Astrocyte (in vitro differentiated cells and primary cell): Measurements from ENCODE around the gene DCC. TPM values are rescaled to one million over a fixed set of nuclear protein-coding genes. Genes with fewer than 3 reads are reported as not detected.

ENCODE experiments used
- DNase-seq: peaks from one replicate; pipeline ENCODE4 v3.0.0-alpha.2; 2010; ENCODE audit warnings: low read depth
- FAIRE-seq: peaks from 2 replicates; lab custom pipeline; 2011; peaks lifted over from hg19 to GRCh38; lab: Jason Lieb, UNC
- H2AFZ ChIP-seq: 2 replicates; pipeline ENCODE4 v1.6.0; 2012; ENCODE audit warnings: low read depth, low read length, inconsistent platforms
- H3K27ac ChIP-seq: 2 replicates; pipeline ENCODE4 v1.5.1; 2011; ENCODE audit warnings: low read depth, low read length, inconsistent platforms
- H3K27me3 ChIP-seq: 2 replicates; pipeline ENCODE4 v1.6.0; 2011; ENCODE audit warnings: low read length, inconsistent platforms; ENCODE audit not compliant: insufficient read depth
- H3K36me3 ChIP-seq: 2 replicates; pipeline ENCODE4 v1.5.1; 2011; ENCODE audit warnings: low read length, inconsistent platforms; ENCODE audit not compliant: insufficient read depth
- H3K4me1 ChIP-seq: 2 replicates; pipeline ENCODE4 v1.5.1; 2011; ENCODE audit warnings: low read length, inconsistent platforms; ENCODE audit not compliant: insufficient read depth
- H3K4me2 ChIP-seq: 2 replicates; pipeline ENCODE4 v1.6.0; 2012; ENCODE audit warnings: low read length, inconsistent platforms
- H3K4me3 ChIP-seq: 2 replicates; pipeline ENCODE4 v1.5.1; 2011; ENCODE audit warnings: low read depth, mild to moderate bottlenecking, low read length, inconsistent platforms; ENCODE audit not compliant: insufficient read depth
- H3K79me2 ChIP-seq: 2 replicates; pipeline ENCODE4 v1.6.0; 2012; ENCODE audit warnings: mild to moderate bottlenecking, low read length, inconsistent platforms; ENCODE audit not compliant: insufficient read depth
- H3K9ac ChIP-seq: 2 replicates; pipeline ENCODE4 v1.6.0; 2012; ENCODE audit warnings: mild to moderate bottlenecking, low read length, inconsistent platforms
- H3K9me3 ChIP-seq: 2 replicates; pipeline ENCODE4 v1.5.1; 2012; ENCODE audit warnings: low read depth, mild to moderate bottlenecking, low read length, inconsistent platforms; ENCODE audit not compliant: insufficient read depth
- H4K20me1 ChIP-seq: 2 replicates; pipeline ENCODE4 v1.6.0; 2012; ENCODE audit warnings: low read length, inconsistent platforms; ENCODE audit not compliant: insufficient read depth
- H3K27ac Mint-ChIP-seq: one replicate; pipeline ENCODE4 v1.8.0; 2021; ENCODE audit warnings: mild to moderate bottlenecking, mixed read lengths; ENCODE audit not compliant: unreplicated experiment
- H3K27me3 Mint-ChIP-seq: one replicate; pipeline ENCODE4 v1.8.0; 2021; ENCODE audit warnings: low read depth, mixed read lengths; ENCODE audit not compliant: unreplicated experiment
- H3K36me3 Mint-ChIP-seq: one replicate; pipeline ENCODE4 v1.8.0; 2021; ENCODE audit warnings: low read depth, mixed read lengths; ENCODE audit not compliant: unreplicated experiment
- H3K4me1 Mint-ChIP-seq: one replicate; pipeline ENCODE4 v1.8.0; 2021; ENCODE audit warnings: low read depth, mixed read lengths; ENCODE audit not compliant: unreplicated experiment
- H3K4me3 Mint-ChIP-seq: one replicate; pipeline ENCODE4 v1.8.0; 2021; ENCODE audit warnings: mild to moderate bottlenecking, moderate library complexity, mixed read lengths; ENCODE audit not compliant: unreplicated experiment
- H3K9me3 Mint-ChIP-seq: one replicate; pipeline ENCODE4 v1.8.0; 2021; ENCODE audit warnings: mild to moderate bottlenecking, mixed read lengths; ENCODE audit not compliant: unreplicated experiment
- CTCF ChIP-seq: IDR thresholded peaks from 2 replicates; pipeline ENCODE4 v1.5.1; 2011; ENCODE audit warnings: low read depth, mild to moderate bottlenecking, inconsistent platforms, low read length, moderate library complexity; ENCODE audit not compliant: insufficient read depth
- EZH2 ChIP-seq: IDR thresholded peaks from 2 replicates; pipeline ENCODE4 v1.6.1; 2012; ENCODE audit warnings: mild to moderate bottlenecking, low read length, inconsistent platforms; ENCODE audit not compliant: insufficient read depth
- total RNA-seq: library from RNA; stranded (reverse); gene quantifications from 2 replicates; pipeline ENCODE4 v1.2.1, GENCODE V29; 2021

DCC gene
- total RNA-seq, 1 donor from 2014 or later = 2.6 TPM

DNA sequence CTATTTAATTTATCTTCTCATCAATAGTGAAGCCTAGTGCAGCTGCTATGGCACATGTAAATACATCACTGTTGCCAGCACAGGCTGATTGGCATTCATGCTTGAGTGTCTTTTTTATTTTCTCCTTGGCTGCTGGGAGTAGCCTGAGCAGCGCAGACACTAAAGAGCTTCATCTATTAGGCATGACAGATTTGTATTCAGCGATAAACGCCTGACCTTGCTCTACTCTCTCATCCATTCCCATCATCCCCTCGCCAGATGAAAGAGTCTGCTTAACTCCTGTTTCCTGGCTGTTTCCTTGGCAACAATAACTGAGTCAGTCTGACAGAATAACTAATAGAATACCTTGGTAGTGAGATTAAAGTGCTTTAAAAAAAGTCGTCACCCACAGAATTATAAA, 753.6 kb downstream of the DCC start:
- Histone ChIP-seq H4K20me1 (no peaks in the 10 kb centered on the region), H3K9me3 (no peaks in the 10 kb centered on the region), H3K4me2 (no peak overlapping the region), H2AFZ (no peak overlapping the region), H3K9ac (no peak overlapping the region), H3K27ac (no peak overlapping the region), H3K4me1 (no peaks in the 10 kb centered on the region), H3K27me3 (no peaks in the 10 kb centered on the region), H3K36me3 (no peaks in the 10 kb centered on the region), H3K79me2 (no peaks in the 10 kb centered on the region), H3K4me3 (no peak overlapping the region)
- Mint-ChIP-seq H3K9me3 (no peaks in the 10 kb centered on the region), H3K27me3 (no peaks in the 10 kb centered on the region), H3K36me3 (no peaks in the 10 kb centered on the region), H3K4me3 (no peak overlapping the region), H3K27ac (no peak overlapping the region), H3K4me1 (no peaks in the 10 kb centered on the region)
- DNase-seq (no peak), FAIRE-seq (no peak)
- no peak for TF ChIP-seq EZH2
- TF ChIP-seq CTCF = no peak

DNA sequence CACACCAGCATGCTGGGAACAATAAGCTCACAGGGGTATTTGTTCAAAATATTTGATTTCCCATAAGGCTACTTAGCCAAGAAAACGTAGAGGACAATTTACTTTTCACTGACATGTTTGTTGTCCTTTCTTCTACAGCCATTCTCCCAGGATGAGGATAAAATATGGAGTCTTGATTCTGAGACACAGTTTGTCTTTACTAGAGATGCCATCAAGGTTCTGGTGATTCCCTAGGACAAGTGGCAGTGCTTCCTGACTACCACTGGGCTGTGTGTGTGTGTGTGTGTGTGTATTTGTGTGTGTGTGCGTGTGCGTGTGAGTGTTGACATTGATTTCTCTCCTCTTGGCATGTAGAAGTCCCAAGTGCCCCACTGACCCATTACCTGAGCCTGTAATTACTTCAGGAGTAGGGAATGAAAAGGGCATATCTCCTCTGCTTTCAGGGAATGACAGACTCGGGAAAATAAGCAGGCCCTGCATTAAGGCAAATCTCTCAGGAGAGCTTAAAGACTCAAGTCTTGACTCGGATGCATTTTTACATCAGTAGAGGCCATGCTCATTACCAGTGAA, 761.6 kb downstream of the DCC start:
- no peaks in the 10 kb centered on the region for H4K20me1 ChIP-seq
- Mint-ChIP-seq H3K9me3 (peaks cover 7% of the 10 kb centered on the region), H3K4me1 (no peaks in the 10 kb centered on the region), H3K36me3 (no peaks in the 10 kb centered on the region), H3K4me3 (no peak overlapping the region), H3K27ac (no peak overlapping the region), H3K27me3 (peaks cover 4% of the 10 kb centered on the region)
- H3K36me3 ChIP-seq = no peaks in the 10 kb centered on the region
- no peak overlapping the region for H3K4me2 ChIP-seq
- H3K4me3 ChIP-seq = no peak overlapping the region
- no peaks in the 10 kb centered on the region for H3K27me3 ChIP-seq
- H2AFZ ChIP-seq = no peak overlapping the region
- no peak overlapping the region for H3K9ac ChIP-seq
- DNase-seq = no peak
- TF ChIP-seq EZH2 = no peak
- TF ChIP-seq CTCF = no peak
- H3K79me2 ChIP-seq = no peaks in the 10 kb centered on the region
- no peaks in the 10 kb centered on the region for H3K4me1 ChIP-seq
- H3K9me3 ChIP-seq = no peaks in the 10 kb centered on the region
- no peak for FAIRE-seq
- H3K27ac ChIP-seq = no peak overlapping the region

GRCh38 chr18:53114441-53114840, 774.4 kb downstream of the DCC start:
- H3K79me2 ChIP-seq = no peaks in the 10 kb centered on the region

More at GRCh38 chr18:53114441-53114840, 774.4 kb downstream of the DCC start:
- Histone ChIP-seq H3K4me2 (no peak overlapping the region), H3K27me3 (no peaks in the 10 kb centered on the region), H4K20me1 (no peaks in the 10 kb centered on the region), H3K36me3 (no peaks in the 10 kb centered on the region), H3K27ac (no peak overlapping the region), H3K4me3 (no peak overlapping the region), H3K4me1 (no peaks in the 10 kb centered on the region), H3K9ac (no peak overlapping the region), H2AFZ (no peak overlapping the region), H3K9me3 (no peaks in the 10 kb centered on the region)
- Mint-ChIP-seq H3K4me3 (no peak overlapping the region), H3K36me3 (no peaks in the 10 kb centered on the region), H3K9me3 (peaks cover 4% of the 10 kb centered on the region), H3K27ac (no peak overlapping the region), H3K27me3 (no peaks in the 10 kb centered on the region), H3K4me1 (no peaks in the 10 kb centered on the region)
- FAIRE-seq (no peak), DNase-seq (no peak)
- TF ChIP-seq CTCF = no peak
- TF ChIP-seq EZH2 = no peak
